Thyroid gland (tissue), 4 donors: ENCODE measurements around the gene TCF12.

Source experiments
- POLR2A ChIP-seq, 2 donors: fragments of 450-650 bp; IDR thresholded peaks; one replicate each; pipeline ENCODE4 v1.6.1; 2017; ENCODE audit warnings: antibody characterized with exemption in 2 of 2, mild to moderate bottlenecking in 2 of 2, moderate library complexity in 1 of 2
- TF ChIP-seq, protein P1 (sequence below), 6 experiments: fragments of 200-600 bp in 3 of 6; fragments of 450-650 bp in 3 of 6; sonication (generic) in 3 of 6; IDR thresholded peaks; one replicate each; pipeline ENCODE4 v1.5.1; 2016 to 2019; ENCODE audit warnings: antibody characterized with exemption in 6 of 6, mild to moderate bottlenecking in 2 of 6, inconsistent platforms in 1 of 6, moderate library complexity in 1 of 6

DNA sequence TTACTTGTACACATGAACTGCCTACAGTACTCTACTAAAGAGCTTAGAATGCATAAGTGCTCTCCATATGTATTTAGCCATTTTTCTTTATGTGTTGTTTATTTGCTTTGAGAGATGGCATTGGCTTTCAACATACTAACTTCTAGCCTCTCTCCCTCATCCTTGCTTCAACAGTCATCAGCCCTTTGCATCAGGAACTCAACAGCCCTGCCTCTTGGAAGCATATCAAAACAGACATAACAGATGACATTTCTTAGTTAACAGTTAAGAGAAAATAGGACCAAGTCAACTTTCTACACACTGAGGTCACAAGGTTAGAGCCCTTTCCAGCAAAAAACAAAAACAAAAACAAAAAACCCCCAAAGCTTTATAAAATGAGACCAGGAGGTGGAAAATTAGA lies 145.6 kb downstream of the TCF12 start:
- TF ChIP-seq, protein P1, sequence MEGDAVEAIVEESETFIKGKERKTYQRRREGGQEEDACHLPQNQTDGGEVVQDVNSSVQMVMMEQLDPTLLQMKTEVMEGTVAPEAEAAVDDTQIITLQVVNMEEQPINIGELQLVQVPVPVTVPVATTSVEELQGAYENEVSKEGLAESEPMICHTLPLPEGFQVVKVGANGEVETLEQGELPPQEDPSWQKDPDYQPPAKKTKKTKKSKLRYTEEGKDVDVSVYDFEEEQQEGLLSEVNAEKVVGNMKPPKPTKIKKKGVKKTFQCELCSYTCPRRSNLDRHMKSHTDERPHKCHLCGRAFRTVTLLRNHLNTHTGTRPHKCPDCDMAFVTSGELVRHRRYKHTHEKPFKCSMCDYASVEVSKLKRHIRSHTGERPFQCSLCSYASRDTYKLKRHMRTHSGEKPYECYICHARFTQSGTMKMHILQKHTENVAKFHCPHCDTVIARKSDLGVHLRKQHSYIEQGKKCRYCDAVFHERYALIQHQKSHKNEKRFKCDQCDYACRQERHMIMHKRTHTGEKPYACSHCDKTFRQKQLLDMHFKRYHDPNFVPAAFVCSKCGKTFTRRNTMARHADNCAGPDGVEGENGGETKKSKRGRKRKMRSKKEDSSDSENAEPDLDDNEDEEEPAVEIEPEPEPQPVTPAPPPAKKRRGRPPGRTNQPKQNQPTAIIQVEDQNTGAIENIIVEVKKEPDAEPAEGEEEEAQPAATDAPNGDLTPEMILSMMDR (IDR thresholded peaks at IDR 0.05): no peak
- TF ChIP-seq POLR2A (IDR thresholded peaks at IDR 0.05): no peak
